Caco-2 (cell line): ENCODE data around the gene SAG. TPM values are rescaled to one million over a fixed set of nuclear protein-coding genes. Genes with fewer than 3 reads are reported as not detected.

Experiments
- BruUV-seq: library from RNA; stranded (reverse); fragments of 400-500 nt; replicated peaks from 2 replicates; lab custom pipeline; 2021; lab: Mats Ljungman, UMichigan
- CTCF ChIA-PET: fragments of 300-600 bp; sonication (Branson Sonifier 250); formaldehyde crosslinking; loops from one replicate; lab custom pipeline; 2022; ENCODE audit warnings: antibody characterized with exemption; lab: Charles Lee
- POLR2A ChIA-PET: fragments of 300-600 bp; sonication (Branson Sonifier 250); formaldehyde crosslinking; loops from one replicate; lab custom pipeline; 2022; ENCODE audit warnings: antibody characterized with exemption; lab: Charles Lee
- DNase-seq, 2 experiments: peaks; one replicate each; pipeline versions ENCODE4 v3.0.0 to v3.0.0-alpha.2; 2020 to 2022
- H3K27me3 ChIP-seq: replicated peaks from 2 replicates; pipeline ENCODE4 v1.6.0; 2011; ENCODE audit warnings: low read length; ENCODE audit not compliant: control insufficient read depth, insufficient read depth
- H3K36me3 ChIP-seq: 2 replicates; pipeline ENCODE4 v1.5.1; 2011; ENCODE audit warnings: low read length; ENCODE audit not compliant: control insufficient read depth, insufficient read depth
- H3K4me1 ChIP-seq: fragments of 250-450 bp; sonication (Bioruptor Pico); 2 replicates; pipeline ENCODE4 v1.5.1; 2020; ENCODE audit warnings: mild to moderate bottlenecking
- H3K4me3 ChIP-seq: 2 replicates; pipeline ENCODE4 v1.5.1; 2011; ENCODE audit warnings: low read depth, mild to moderate bottlenecking, control low read depth, low read length
- H3K9me3 ChIP-seq: fragments of 250-450 bp; sonication (Bioruptor Pico); 2 replicates; pipeline ENCODE4 v1.5.1; 2020; ENCODE audit warnings: mild to moderate bottlenecking, moderate library complexity
- H3K27ac Mint-ChIP-seq: one replicate; pipeline ENCODE4 v1.8.0; 2022; ENCODE audit warnings: mixed read lengths; ENCODE audit not compliant: unreplicated experiment
- H3K27me3 Mint-ChIP-seq: one replicate; pipeline ENCODE4 v1.8.0; 2022; ENCODE audit warnings: mixed read lengths; ENCODE audit not compliant: insufficient read depth, unreplicated experiment
- H3K36me3 Mint-ChIP-seq: one replicate; pipeline ENCODE4 v1.8.0; 2022; ENCODE audit warnings: mild to moderate bottlenecking, mixed read lengths; ENCODE audit not compliant: insufficient read depth, unreplicated experiment
- H3K4me1 Mint-ChIP-seq: one replicate; pipeline ENCODE4 v1.8.0; 2022; ENCODE audit warnings: low read depth, mixed read lengths; ENCODE audit not compliant: unreplicated experiment
- H3K4me3 Mint-ChIP-seq: one replicate; pipeline ENCODE4 v1.8.0; 2022; ENCODE audit warnings: mild to moderate bottlenecking, moderate library complexity, mixed read lengths; ENCODE audit not compliant: unreplicated experiment
- H3K9me3 Mint-ChIP-seq: one replicate; pipeline ENCODE4 v1.8.0; 2022; ENCODE audit warnings: mixed read lengths; ENCODE audit not compliant: unreplicated experiment
- intact Hi-C: fragments of 100-400 bp; cut with micrococcal nuclease; formaldehyde crosslinking; loops from one replicate; pipeline ENCODE4 v1.10.0; 2022; ENCODE audit not compliant: unreplicated experiment
- total RNA-seq: library from RNA; stranded (reverse); gene quantifications from 2 replicates; pipeline ENCODE4 v1.2.3, GENCODE V29; 2022
- TF ChIP-seq, protein P1 (sequence below), 2 experiments: fragments of 200-600 bp in 1 of 2; IDR thresholded peaks; 1 replicate in 1 of 2; 2 replicates in 1 of 2; pipeline versions ENCODE4 v1.5.1 to v1.8.0; 2011 to 2022; ENCODE audit warnings: antibody characterized with exemption in 1 of 2, control low read depth in 1 of 2, inconsistent platforms in 1 of 2, low read depth in 1 of 2, low read length in 1 of 2, mild to moderate bottlenecking in 1 of 2, moderate library complexity in 1 of 2; ENCODE audit not compliant: insufficient read depth in 1 of 2, severe bottlenecking in 1 of 2, unreplicated experiment in 1 of 2

SAG gene
- total RNA-seq, 1 experiment from 2014 or later, result not detected

DNA sequence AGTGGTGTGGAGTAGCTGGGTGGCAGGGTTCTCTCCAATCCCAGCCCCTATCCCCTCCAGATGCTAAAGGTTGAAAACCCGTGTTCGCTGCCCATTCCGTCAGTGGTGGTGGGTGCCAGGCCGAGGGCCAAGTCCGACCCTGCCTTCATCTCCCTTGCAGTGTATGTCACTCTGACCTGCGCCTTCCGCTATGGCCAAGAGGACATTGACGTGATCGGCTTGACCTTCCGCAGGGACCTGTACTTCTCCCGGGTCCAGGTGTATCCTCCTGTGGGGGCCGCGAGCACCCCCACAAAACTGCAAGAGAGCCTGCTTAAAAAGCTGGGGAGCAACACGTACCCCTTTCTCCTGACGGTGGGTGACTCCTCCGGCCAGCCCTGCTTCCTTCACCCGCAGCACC, 12.9 kb downstream of the SAG start:
- TF ChIP-seq, protein P1, sequence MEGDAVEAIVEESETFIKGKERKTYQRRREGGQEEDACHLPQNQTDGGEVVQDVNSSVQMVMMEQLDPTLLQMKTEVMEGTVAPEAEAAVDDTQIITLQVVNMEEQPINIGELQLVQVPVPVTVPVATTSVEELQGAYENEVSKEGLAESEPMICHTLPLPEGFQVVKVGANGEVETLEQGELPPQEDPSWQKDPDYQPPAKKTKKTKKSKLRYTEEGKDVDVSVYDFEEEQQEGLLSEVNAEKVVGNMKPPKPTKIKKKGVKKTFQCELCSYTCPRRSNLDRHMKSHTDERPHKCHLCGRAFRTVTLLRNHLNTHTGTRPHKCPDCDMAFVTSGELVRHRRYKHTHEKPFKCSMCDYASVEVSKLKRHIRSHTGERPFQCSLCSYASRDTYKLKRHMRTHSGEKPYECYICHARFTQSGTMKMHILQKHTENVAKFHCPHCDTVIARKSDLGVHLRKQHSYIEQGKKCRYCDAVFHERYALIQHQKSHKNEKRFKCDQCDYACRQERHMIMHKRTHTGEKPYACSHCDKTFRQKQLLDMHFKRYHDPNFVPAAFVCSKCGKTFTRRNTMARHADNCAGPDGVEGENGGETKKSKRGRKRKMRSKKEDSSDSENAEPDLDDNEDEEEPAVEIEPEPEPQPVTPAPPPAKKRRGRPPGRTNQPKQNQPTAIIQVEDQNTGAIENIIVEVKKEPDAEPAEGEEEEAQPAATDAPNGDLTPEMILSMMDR (IDR thresholded peaks at IDR 0.05; ENCODE audit: insufficient read depth in 1 of 2, low read depth in 1 of 2, low read length in 1 of 2, severe bottlenecking in 1 of 2, unreplicated experiment in 1 of 2), result no peak
- no peaks in the 10 kb centered on the region for H3K36me3 ChIP-seq
- no peaks in the 10 kb centered on the region for H3K27me3 Mint-ChIP-seq
- intact Hi-C loops, result no loop called here
- H3K4me3 Mint-ChIP-seq, result no peak overlapping the region
- no peaks in the 10 kb centered on the region for H3K9me3 ChIP-seq
- ChIA-PET CTCF (no interaction called here), POLR2A (no interaction called here)
- no peaks in the 10 kb centered on the region for H3K4me1 ChIP-seq
- no peaks in the 10 kb centered on the region for H3K27me3 ChIP-seq
- H3K36me3 Mint-ChIP-seq, result no peaks in the 10 kb centered on the region
- H3K9me3 Mint-ChIP-seq, result no peaks in the 10 kb centered on the region
- no TSS peak for BruUV-seq
- H3K4me3 ChIP-seq, result no peak overlapping the region
- H3K27ac Mint-ChIP-seq, result no peak overlapping the region
- H3K4me1 Mint-ChIP-seq, result peaks cover 8% of the 10 kb centered on the region
- DNase-seq, result no peak

DNA sequence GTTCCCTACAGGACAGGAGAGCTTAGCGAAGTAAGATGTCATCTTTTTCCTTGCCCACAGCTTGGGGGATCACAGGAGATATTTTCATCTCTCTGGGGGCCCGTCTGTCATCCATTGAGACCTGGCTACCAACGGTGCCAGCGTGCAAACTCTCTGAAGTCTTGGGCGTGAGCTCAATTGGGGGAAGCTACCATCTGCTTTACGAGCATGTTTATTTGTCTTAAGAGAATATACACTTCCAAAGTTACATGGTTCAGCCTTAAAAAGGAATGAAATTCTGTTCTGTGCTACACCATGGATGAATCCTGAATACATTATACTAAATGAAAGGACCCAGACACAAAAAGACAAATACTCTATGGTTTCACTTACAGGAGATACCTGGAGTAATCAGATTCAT, 13.6 kb downstream of the SAG start:
- POLR2A ChIA-PET, result no interaction called here
- H3K27ac Mint-ChIP-seq, result no peak overlapping the region

DNA sequence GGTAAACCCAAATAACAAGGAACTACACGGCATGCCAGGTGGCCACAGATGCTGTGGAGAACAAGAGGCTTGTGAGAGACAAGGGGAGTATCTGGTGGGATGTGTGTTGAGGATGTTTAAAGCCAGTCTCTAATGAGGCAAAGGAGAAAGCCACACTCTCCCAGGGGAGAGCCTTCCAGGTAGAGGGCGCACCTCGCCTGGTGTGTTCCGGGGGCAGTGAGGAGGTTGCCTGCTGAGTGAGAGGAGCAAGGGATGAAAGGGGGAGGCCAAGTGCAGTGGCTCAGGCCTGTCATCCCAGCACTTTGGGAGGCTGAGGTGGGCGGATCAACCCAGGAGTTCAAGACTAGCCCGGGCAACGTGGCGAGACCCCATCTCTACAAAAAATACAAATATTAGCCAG, 16.2 kb downstream of the SAG start:
- Histone ChIP-seq H3K9me3 (no peaks in the 10 kb centered on the region), H3K27me3 (no peaks in the 10 kb centered on the region), H3K4me1 (no peaks in the 10 kb centered on the region), H3K36me3 (no peaks in the 10 kb centered on the region), H3K4me3 (no peak overlapping the region)
- TF ChIP-seq, protein P1 (IDR thresholded peaks at IDR 0.05; ENCODE audit: insufficient read depth in 1 of 2, low read depth in 1 of 2, low read length in 1 of 2, severe bottlenecking in 1 of 2, unreplicated experiment in 1 of 2), result no peak
- Mint-ChIP-seq H3K27ac (no peak overlapping the region), H3K36me3 (no peaks in the 10 kb centered on the region), H3K4me1 (peaks cover 8% of the 10 kb centered on the region), H3K9me3 (no peaks in the 10 kb centered on the region), H3K27me3 (no peaks in the 10 kb centered on the region), H3K4me3 (no peak overlapping the region)
- peak in 1 of 2 experiments; percentile 9 for DNase-seq
- intact Hi-C loops, result no loop called here
- CTCF ChIA-PET, result no interaction called here
- POLR2A ChIA-PET, result no interaction called here
- BruUV-seq, result no TSS peak

More for the DNA sequence above, 13.6 kb downstream of the SAG start:
- intact Hi-C loops, result no loop called here
- no peaks in the 10 kb centered on the region for H3K9me3 ChIP-seq
- TF ChIP-seq, protein P1 (IDR thresholded peaks at IDR 0.05; ENCODE audit: insufficient read depth in 1 of 2, low read depth in 1 of 2, low read length in 1 of 2, severe bottlenecking in 1 of 2, unreplicated experiment in 1 of 2), result no peak
- no peaks in the 10 kb centered on the region for H3K27me3 ChIP-seq
- Mint-ChIP-seq H3K9me3 (no peaks in the 10 kb centered on the region), H3K4me3 (no peak overlapping the region), H3K4me1 (peaks cover 8% of the 10 kb centered on the region), H3K36me3 (no peaks in the 10 kb centered on the region), H3K27me3 (no peaks in the 10 kb centered on the region)
- no TSS peak for BruUV-seq
- CTCF ChIA-PET, result no interaction called here
- no peak for DNase-seq
- no peaks in the 10 kb centered on the region for H3K36me3 ChIP-seq
- no peak overlapping the region for H3K4me3 ChIP-seq
- no peaks in the 10 kb centered on the region for H3K4me1 ChIP-seq
